NCI-H146 treated with DMSO at 0.1 percent for 48 hours (cell line): ENCODE results near the gene PKD2.
"Not testable (repeated sequence)": the region's sequence is repeated elsewhere in the genome, so short reads cannot be mapped to it uniquely, and the experiment has no call there.

Source experiments
- DNase-seq: peaks from one replicate; lab custom pipeline; 2025; ENCODE audit not compliant: unreplicated experiment; lab: John Stamatoyannopoulos, UW

Gene PKD2

DNA sequence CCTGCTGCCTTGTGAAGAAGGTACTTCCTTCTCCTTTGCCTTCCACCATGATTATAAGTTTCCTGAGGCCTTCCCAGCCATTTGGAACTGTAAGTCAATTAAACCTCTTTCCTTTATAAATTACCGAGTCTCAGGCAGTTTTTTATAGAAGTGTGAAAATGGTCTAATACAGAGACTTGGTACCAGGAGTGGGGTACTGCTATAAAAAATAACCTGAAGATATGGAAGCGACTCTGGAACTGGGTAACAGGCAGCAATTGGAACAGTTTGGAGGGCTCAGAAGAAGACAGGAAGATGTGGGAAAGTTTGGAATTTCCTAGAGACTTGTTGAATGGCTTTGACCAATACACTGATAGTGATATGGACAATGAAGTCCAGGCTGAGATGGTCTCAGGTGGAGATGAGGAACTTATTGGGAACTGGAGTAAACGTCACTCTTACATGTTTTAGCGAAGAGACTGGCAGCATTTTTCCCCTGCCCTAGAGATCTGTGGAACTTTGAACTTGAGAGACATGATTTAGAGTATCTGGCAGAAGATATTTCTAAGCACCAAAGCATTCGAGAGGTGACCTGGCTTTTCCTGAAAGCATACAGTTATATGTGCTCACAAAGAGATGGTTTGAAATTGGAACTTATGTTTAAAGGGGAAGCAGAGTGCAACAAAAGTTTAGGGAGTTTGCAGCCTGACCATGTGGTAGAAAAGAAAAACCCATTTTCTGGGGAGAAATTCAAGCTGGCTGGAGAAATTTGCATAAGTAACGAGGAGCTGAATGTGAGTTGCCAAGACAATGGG lies 18.6 kb downstream of the PKD2 start:
- DNase-seq: not testable (repeated sequence)

DNA sequence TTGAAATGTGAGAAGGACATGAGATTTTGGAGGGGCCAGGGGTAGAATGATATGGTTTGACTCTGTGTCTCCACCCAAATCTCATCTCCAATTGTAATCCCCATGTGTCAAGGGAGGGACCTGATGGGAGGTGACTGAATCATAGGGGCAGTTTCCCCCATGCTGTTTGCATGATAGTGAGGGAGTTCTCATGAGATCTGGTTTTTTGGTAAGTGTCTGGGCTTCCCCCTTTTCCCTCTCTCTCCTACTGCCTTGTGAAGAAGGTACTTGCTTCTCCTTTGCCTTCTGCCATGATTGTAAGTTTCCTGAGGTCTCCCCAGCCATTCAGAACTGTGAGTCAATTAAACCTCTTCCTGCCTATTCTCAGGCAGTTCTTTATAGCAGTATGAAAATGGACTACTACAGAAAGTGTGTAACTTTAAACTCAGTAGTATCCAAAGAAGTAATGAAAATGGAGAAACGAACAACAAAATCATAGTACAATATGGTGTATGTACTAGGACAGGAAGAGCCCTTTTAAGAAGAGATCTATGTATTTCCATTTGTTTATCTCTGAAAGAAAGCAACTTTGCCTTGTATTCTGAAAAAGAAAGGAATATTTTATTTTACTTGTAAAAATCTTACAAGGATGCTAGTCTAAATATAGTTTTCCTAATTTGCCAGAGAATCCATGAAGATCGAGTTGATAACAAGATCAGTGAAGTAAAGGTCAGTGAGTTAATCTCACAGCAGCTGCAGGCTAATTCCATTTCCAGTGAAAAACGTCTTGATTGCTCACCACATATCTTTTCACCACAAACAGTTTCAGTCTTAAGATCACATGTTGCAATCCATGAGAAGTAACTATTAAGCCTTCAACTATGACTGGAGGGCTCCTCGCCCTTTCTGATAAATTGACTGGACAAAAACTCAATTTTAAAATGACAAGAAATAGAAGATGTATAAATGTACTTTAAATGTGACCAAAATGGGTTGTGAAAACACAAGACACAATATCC lies 20.5 kb downstream of the PKD2 start:
- DNase-seq: no peak

GRCh38 chr4:88028946-88029345 lies 21.5 kb downstream of the PKD2 start:
- DNase-seq: no peak

GRCh38 chr4:88029556-88029955 lies 22.1 kb downstream of the PKD2 start:
- DNase-seq: no peak

GRCh38 chr4:88030565-88031310 lies 23.3 kb downstream of the PKD2 start:
- no peak for DNase-seq

- DNase-seq: no peak
Measured at GRCh38 chr4:88033309-88033708, 25.9 kb downstream of the PKD2 start.

DNA sequence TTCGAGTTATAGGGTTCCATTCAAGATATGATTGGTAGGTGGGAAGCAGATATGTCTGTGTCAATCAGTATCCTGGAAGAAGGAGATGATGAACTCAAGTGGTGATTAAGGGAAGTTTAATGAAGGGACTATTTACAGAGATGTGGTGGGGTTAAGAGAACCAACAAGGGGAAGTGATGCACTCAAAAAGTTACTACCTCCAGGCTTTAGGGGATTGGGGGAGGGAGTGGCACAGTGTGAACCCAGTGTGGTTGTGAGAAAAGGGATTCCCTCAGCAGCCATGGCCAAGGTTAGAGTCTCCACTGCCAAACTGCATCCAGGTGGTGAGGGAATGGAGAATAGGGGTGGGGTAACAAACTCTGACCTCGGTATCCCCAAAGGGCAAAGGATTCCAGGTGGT lies 27.9 kb downstream of the PKD2 start:
- DNase-seq: no peak

DNA sequence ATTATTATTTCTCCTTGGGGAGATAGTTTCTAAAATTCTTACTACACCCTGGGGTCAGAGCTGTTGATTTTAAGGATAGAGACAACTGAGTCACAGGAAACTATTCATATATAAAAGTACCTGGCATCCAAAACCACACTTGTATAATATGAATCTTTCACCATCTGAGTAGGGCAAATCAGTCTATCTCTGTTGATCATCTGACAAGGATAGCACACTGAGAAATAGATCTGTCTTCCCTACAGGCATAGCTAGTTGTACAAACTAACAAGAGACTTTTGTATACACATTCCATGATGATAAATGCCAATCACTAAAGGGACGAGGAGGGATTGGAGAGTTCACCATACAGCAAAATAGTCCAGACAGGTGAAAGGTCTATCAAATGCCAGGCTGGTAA lies 30.0 kb downstream of the PKD2 start:
- no peak for DNase-seq

DNA sequence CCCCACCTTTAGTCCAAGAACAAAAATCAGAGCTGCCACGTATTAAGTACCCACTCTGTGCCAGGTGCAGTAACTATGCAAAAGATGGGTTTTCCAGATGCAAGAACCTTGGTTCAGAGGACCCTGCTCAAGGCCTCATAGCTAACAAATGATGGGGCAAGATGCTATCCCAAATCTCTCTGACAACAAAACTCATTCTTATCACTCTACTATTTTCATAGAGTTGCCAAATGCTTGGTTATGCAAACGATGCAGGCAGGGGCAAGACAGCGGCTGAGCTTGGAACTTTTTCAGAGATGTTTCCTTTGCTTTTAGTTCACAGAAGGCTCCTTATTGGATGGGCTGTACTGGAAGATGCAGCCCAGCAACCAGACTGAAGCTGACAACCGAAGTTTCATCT lies 30.5 kb downstream of the PKD2 start:
- DNase-seq: no peak

- no peak for DNase-seq
Measured at GRCh38 chr4:88040707-88041106, 33.3 kb downstream of the PKD2 start.

GRCh38 chr4:88041626-88042025 lies 34.2 kb downstream of the PKD2 start:
- no peak for DNase-seq

- no peak for DNase-seq
Measured at GRCh38 chr4:88043001-88043400, 35.6 kb downstream of the PKD2 start.

DNA sequence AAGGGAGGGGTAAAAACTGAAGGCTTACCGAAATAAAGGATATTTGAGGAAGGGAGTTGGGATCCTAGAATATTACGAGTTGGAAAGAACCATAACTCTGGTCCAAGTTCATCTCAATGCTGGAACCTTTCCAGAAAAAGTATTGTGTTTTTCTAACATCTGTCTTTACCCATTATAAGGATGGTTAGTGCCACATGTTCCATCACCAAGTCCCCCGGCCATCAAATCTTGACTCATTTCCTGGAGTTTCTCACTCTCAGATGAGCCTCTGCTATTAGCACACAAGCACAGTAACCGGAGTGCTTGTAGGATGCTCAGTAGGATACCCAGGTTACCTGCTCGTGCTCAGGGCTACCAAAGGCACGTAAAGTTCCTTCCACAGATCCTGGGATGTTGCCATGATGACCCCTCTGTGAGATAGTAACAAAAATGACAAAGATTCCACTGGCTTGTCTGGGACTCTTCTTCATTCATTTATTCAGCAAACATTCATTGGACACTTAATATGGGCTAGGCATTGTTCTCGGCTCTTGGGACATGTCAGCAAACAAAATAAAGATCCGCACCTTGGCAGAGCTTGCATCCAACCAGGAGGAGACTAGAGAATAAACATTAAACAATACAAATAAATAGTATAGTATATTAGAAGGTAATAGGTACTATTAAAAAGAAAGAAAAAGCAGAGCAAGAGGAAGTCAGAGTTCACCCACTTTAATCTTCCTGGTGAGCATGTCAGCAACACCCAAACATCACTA lies 36.3 kb downstream of the PKD2 start:
- DNase-seq: no peak

GRCh38 chr4:88045021-88045420 lies 37.6 kb downstream of the PKD2 start:
- no peak for DNase-seq

DNA sequence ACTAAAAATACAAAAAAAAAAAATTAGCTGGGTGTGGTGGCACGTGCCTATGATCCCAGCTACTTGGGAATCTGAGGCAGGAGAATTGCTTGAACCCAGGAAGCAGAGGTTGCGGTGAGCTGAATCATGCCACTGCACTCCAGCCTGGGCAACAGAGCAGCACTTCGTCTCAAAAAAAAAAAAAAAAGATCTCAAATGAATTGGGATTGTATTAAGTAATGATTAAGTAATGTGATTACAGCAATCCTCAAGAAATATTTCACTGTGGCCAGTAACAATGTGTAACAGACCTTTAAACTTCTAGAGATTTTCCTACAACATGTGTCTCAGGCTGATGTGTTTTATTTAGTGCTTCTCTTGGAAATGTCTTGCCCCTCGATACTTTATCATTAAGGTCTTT lies 46.8 kb downstream of the PKD2 start:
- no peak for DNase-seq

GRCh38 chr4:88054901-88055300 lies 47.5 kb downstream of the PKD2 start:
- DNase-seq: no peak

GRCh38 chr4:88058295-88058694 lies 50.9 kb downstream of the PKD2 start:
- no peak for DNase-seq

DNA sequence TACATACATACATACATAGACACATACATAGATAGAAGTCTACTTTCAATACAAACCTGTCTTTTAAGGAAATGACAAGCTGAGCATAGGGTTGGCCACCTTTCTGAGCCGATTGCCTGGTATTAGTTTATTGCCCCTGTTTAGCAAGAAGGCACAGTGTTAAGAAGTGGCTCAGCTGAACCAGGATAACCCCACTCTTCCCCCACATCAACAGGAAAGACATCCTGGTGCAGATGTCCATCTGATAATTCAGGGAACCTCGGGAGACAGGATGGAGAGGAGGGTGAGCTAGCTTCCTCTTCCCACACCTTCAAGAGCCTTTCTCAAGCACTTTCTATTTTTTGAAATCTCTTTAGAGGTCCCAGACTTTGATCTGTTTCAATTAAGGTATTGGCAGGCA lies 52.3 kb downstream of the PKD2 start:
- DNase-seq: no peak

DNA sequence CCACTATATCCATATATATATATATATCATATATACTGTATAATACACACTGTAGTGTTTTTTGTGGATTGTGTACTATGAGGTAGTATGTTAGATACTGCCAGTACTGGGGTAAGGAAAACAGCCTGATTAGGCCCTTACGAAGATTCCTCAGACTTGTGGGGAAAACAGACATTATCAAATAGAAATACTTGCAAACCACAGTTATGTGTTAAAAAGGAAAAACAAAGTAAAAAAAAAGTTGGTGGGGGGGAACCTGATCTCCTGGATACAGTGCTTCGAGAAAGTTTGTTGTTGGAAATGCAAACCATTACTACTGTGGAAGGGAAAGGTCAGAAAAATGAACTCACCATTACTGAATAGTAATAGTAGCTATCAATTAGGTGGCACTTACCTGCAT lies 53.0 kb downstream of the PKD2 start:
- DNase-seq: no peak

- no peak for DNase-seq
Measured at GRCh38 chr4:88062311-88062710, 54.9 kb downstream of the PKD2 start.

GRCh38 chr4:88062843-88063242 lies 55.4 kb downstream of the PKD2 start:
- DNase-seq: no peak
